ENCODE results near the gene ZNF670. TPM values are rescaled to one million over a fixed set of nuclear protein-coding genes. Genes with fewer than 3 reads are reported as not detected.

ZNF670 gene
- 2.3 and 3.5 TPM in 2 replicates for total RNA-seq (2014; rRNA removed; shearing (Covaris generic))

GRCh38 chr1:247078258-247079140 is at the start of gene ZNF670:
ZNF670 (minus strand) TSS chr1:247078811; CDS start chr1:247078596, 215 bp downstream.

GRCh38 chr1:247103859-247104591 is 25.4 kb upstream of the ZNF670 start, which contains the start of gene ZNF669:
ZNF669 (minus strand) TSS chr1:247104356; CDS start chr1:247104199, 157 bp downstream.

Other genes with a start within 250 kb of the ZNF670 start
- gene AHCTF1, start 146.9 kb downstream of the ZNF670 start, total RNA-seq (2014; rRNA removed; shearing (Covaris generic)), result 56.9 and 63.4 TPM in 2 replicates
- gene ZNF695, start 70.8 kb downstream of the ZNF670 start, total RNA-seq (2014; rRNA removed; shearing (Covaris generic)), result 10.7 and 17.2 TPM in 2 replicates
- gene ZNF669, start 25.5 kb upstream of the ZNF670 start, total RNA-seq (2014; rRNA removed; shearing (Covaris generic)), result 9.7 and 17.9 TPM in 2 replicates
- gene ZNF124, start 93.2 kb upstream of the ZNF670 start, total RNA-seq (2014; rRNA removed; shearing (Covaris generic)), result 27.8 and 28.8 TPM in 2 replicates
- gene VN1R5, start 177.3 kb upstream of the ZNF670 start, total RNA-seq (2014; rRNA removed; shearing (Covaris generic)), result not detected in 2 replicates